HCT116 (cell line): ENCODE results near the gene WBP1L. TPM values are rescaled to one million over a fixed set of nuclear protein-coding genes. Genes with fewer than 3 reads are reported as not detected.

Experiments
- ATAC-seq: fragments of 200-7000 bp; cut with Tn5 transposase; 2 replicates; pipeline ENCODE4 v1.9.1; 2020; ENCODE audit warnings: mild to moderate bottlenecking, moderate library complexity
- BruUV-seq: library from RNA; stranded (reverse); fragments of 400-500 nt; replicated peaks from 2 replicates; lab custom pipeline; 2021; lab: Mats Ljungman, UMichigan
- CTCF ChIA-PET: fragments of 300-600 bp; sonication (Branson Sonifier 250); formaldehyde crosslinking; loops from one replicate; lab custom pipeline; 2021; ENCODE audit warnings: antibody characterized with exemption; lab: Charles Lee
- POLR2A ChIA-PET: fragments of 300-600, 350-600 bp; sonication (Branson Sonifier 250); formaldehyde crosslinking; loops from one replicate; lab custom pipeline; 2021; ENCODE audit warnings: antibody characterized with exemption; lab: Charles Lee
- RAD21 ChIA-PET, 2 experiments: fragments of 300-600 bp; sonication (Branson Sonifier 250); formaldehyde crosslinking; loops; one replicate each; lab custom pipeline; 2023; ENCODE audit warnings: low total read pairs in 2 of 2; ENCODE audit not compliant: uncharacterized antibody in 2 of 2, unreplicated experiment in 2 of 2, low non-redundant PET in 1 of 2; lab: Charles Lee
- DNase-seq: peaks from one replicate; pipeline ENCODE4 v3.0.0-alpha.2; 2010; ENCODE audit warnings: low read depth, low spot score
- H2AFZ ChIP-seq: fragments of 200-600 bp; shearing (Covaris generic), sonication (generic); 2 replicates; pipeline ENCODE4 v1.6.1; 2017; ENCODE audit warnings: low read depth, mixed run types, mixed read lengths, antibody characterized with exemption, low read length; ENCODE audit not compliant: poor library complexity, severe bottlenecking
- H3K27ac ChIP-seq: 2 replicates; pipeline ENCODE4 v1.5.1; 2012; ENCODE audit warnings: low read depth, low read length
- H3K27me3 ChIP-seq: fragments of 200-600 bp; sonication (generic); 2 replicates; pipeline ENCODE4 v1.6.1; 2016; ENCODE audit warnings: mixed run types, low read length, mixed read lengths; ENCODE audit not compliant: insufficient read depth
- H3K36me3 ChIP-seq, 2 experiments: fragments of 200-500 bp in 1 of 2; fragments of 200-600 bp in 1 of 2; sonication (Bioruptor generic) in 1 of 2; sonication (generic) in 1 of 2; 2 replicates each; pipeline versions ENCODE4 v1.5.1 to v1.6.1; 2014 to 2016; ENCODE audit warnings: low read length in 2 of 2, inconsistent platforms in 1 of 2, mixed read lengths in 1 of 2, mixed run types in 1 of 2; ENCODE audit not compliant: insufficient read depth in 2 of 2, control insufficient read depth in 1 of 2
- H3K4me1 ChIP-seq, 2 experiments: fragments of 200-600 bp in 1 of 2; sonication (generic) in 1 of 2; 2 replicates each; pipeline versions ENCODE4 v1.5.1 to v1.6.1; 2012 to 2017; ENCODE audit warnings: low read length in 2 of 2, inconsistent platforms in 1 of 2, mild to moderate bottlenecking in 1 of 2, mixed read lengths in 1 of 2, mixed run types in 1 of 2, moderate library complexity in 1 of 2; ENCODE audit not compliant: insufficient read depth in 2 of 2, control insufficient read depth in 1 of 2
- H3K4me2 ChIP-seq: fragments of 200-600 bp; sonication (generic); 2 replicates; pipeline ENCODE4 v1.6.1; 2017; ENCODE audit warnings: mixed run types, low read length, mixed read lengths
- H3K4me3 ChIP-seq, 2 experiments: fragments of 200-600 bp in 1 of 2; sonication (generic) in 1 of 2; replicated peaks in 1 of 2; 2 replicates each; pipeline ENCODE4 v1.5.1; 2011 to 2016; ENCODE audit warnings: low read length in 2 of 2, control low read depth in 1 of 2, low read depth in 1 of 2, mild to moderate bottlenecking in 1 of 2, mixed read lengths in 1 of 2, mixed run types in 1 of 2
- H3K79me2 ChIP-seq: fragments of 200-600 bp; sonication (generic); 2 replicates; pipeline ENCODE4 v1.6.1; 2017; ENCODE audit warnings: mild to moderate bottlenecking, mixed run types, low read length, moderate library complexity, mixed read lengths; ENCODE audit not compliant: insufficient read depth
- H3K9ac ChIP-seq: fragments of 200-600 bp; sonication (generic); 2 replicates; pipeline ENCODE4 v1.6.1; 2016; ENCODE audit warnings: low read length, mixed read lengths
- H3K9me2 ChIP-seq: fragments of 200-600 bp; sonication (generic), shearing (Covaris generic); 2 replicates; pipeline ENCODE4 v1.6.1; 2017; ENCODE audit warnings: mixed run types, mild to moderate bottlenecking, moderate library complexity; ENCODE audit not compliant: insufficient read depth
- H3K9me3 ChIP-seq, 2 experiments: fragments of 200-500 bp in 1 of 2; fragments of 200-600 bp in 1 of 2; sonication (Bioruptor generic) in 1 of 2; sonication (generic) in 1 of 2; 2 replicates each; pipeline ENCODE4 v1.6.1; 2014 to 2017; ENCODE audit warnings: low read length in 2 of 2, mixed read lengths in 2 of 2, inconsistent platforms in 1 of 2, low read depth in 1 of 2, mild to moderate bottlenecking in 1 of 2, mixed run types in 1 of 2, moderate library complexity in 1 of 2; ENCODE audit not compliant: control insufficient read depth in 1 of 2, insufficient read depth in 1 of 2
- H4K20me1 ChIP-seq: fragments of 200-600 bp; sonication (generic), shearing (Covaris generic); 2 replicates; pipeline ENCODE4 v1.6.1; 2017; ENCODE audit warnings: mixed run types, mild to moderate bottlenecking, moderate library complexity; ENCODE audit not compliant: insufficient read depth
- CBX3 ChIP-seq: IDR thresholded peaks from 2 replicates; pipeline ENCODE4 v1.6.1; 2012; ENCODE audit warnings: low read depth
- CEBPB ChIP-seq: IDR thresholded peaks from 2 replicates; pipeline ENCODE4 v1.6.1; 2012; ENCODE audit warnings: low read depth
- CTCF ChIP-seq, 3 experiments: fragments of 200-600 bp in 1 of 3; sonication (generic) in 1 of 3; IDR thresholded peaks in 2 of 3; conservative IDR thresholded peaks in 1 of 3; 2 replicates each; pipeline ENCODE4 v1.5.1; 2012 to 2017; ENCODE audit warnings: low read depth in 2 of 3, low read length in 2 of 3, antibody characterized with exemption in 1 of 3, borderline replicate concordance in 1 of 3, control low read depth in 1 of 3, mild to moderate bottlenecking in 1 of 3, mixed read lengths in 1 of 3, mixed run types in 1 of 3, moderate library complexity in 1 of 3; ENCODE audit not compliant: insufficient read depth in 1 of 3
- ELF1 ChIP-seq: IDR thresholded peaks from 2 replicates; pipeline ENCODE4 v1.6.1; 2012; ENCODE audit warnings: low read depth, borderline replicate concordance
- EZH2 ChIP-seq: fragments of 200-600 bp; sonication (generic); IDR thresholded peaks from 2 replicates; pipeline ENCODE4 v1.6.1; 2017; ENCODE audit warnings: antibody characterized with exemption, mixed run types
- FOSL1 ChIP-seq: IDR thresholded peaks from 2 replicates; pipeline ENCODE4 v1.6.1; 2012; ENCODE audit warnings: low read depth
- JUND ChIP-seq: IDR thresholded peaks from 2 replicates; pipeline ENCODE4 v1.6.1; 2012
- SRF ChIP-seq: IDR thresholded peaks from 2 replicates; pipeline ENCODE4 v1.6.1; 2012; ENCODE audit warnings: low read depth
- TCF7L2 ChIP-seq: IDR thresholded peaks from 2 replicates; pipeline ENCODE4 v1.7.0; 2011; ENCODE audit warnings: borderline replicate concordance, inconsistent platforms; ENCODE audit not compliant: insufficient read depth, insufficient read length; ENCODE audit errors: extremely low read depth
- YY1 ChIP-seq: IDR thresholded peaks from 2 replicates; pipeline ENCODE4 v1.6.1; 2011; ENCODE audit warnings: low read length, low read depth, moderate library complexity, mild to moderate bottlenecking; ENCODE audit not compliant: insufficient replicate concordance; ENCODE audit errors: extremely low read depth
- ZBTB33 ChIP-seq: IDR thresholded peaks from 2 replicates; pipeline ENCODE4 v1.6.1; 2011; ENCODE audit warnings: mild to moderate bottlenecking, low read length, moderate library complexity; ENCODE audit not compliant: insufficient replicate concordance; ENCODE audit errors: extremely low read depth
- intact Hi-C: fragments of 100-400 bp; cut with micrococcal nuclease; formaldehyde crosslinking; loops from 2 replicates; pipeline ENCODE4 v1.10.0; 2022
- total RNA-seq: library from RNA; stranded (reverse); gene quantifications from one replicate; pipeline ENCODE4 v1.2.1, GENCODE V29; 2021; ENCODE audit not compliant: unreplicated experiment
- TF ChIP-seq, protein P1 (sequence below): IDR thresholded peaks from 2 replicates; pipeline ENCODE4 v1.6.1; 2012

The WBP1L gene
- total RNA-seq, 1 experiment from 2014 or later, result 25.2 TPM

DNA sequence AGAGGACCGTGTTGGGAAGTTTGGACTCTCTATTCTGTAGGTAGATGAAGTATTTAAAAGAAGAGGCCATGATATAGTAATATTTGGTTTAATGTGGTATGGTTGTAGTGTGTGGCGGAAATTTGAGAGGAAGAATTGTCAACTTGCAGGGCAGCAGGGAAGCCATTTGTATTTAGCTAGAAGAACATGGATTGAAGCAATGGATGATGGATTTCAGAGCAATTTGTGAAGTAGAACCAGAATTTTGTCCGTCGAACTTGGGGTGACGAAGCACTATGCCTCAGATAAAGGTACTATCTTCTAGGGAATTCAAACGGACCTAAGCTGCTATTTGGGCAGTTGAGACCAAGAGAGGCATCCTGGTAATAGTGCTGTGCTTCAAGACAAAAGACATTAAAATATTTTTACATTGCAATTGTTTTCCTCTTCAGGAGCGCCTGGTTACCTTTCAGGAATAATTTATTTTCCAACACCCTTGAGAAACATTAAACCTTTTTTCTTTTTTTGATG is 615 bp upstream of the WBP1L start:
- H2AFZ ChIP-seq, result peak overlapping the region; percentile 95
- peak overlapping the region; percentile 1 to 79; a peak in 1 of 4 replicates for H3K4me3 ChIP-seq
- peaks cover 21% of the 10 kb centered on the region for H3K79me2 ChIP-seq
- peak overlapping the region; percentile 1; the same call in 1 of the 2 replicates for H3K27ac ChIP-seq
- ChIA-PET POLR2A (interaction anchor here (0.7 to 1.3 kb wide), 10 partner anchors 9 to 64 kb away, joined by 3 to 8 read pairs (median 3); partner anchors contain the start of genes ARL3 and SFXN2), RAD21 (no interaction called here), CTCF (interaction anchor here (0.6 to 1.0 kb wide), 4 partner anchors 11 to 158 kb away, joined by 3 to 6 read pairs (median 3); partner anchors contain the start of gene ARL3)
- ATAC-seq (no peak; the same call in 1 of the 2 replicates), DNase-seq (no peak)
- H3K9ac ChIP-seq, result no peak overlapping the region
- H3K36me3 ChIP-seq, result no peaks in the 10 kb centered on the region
- H3K27me3 ChIP-seq, result no peaks in the 10 kb centered on the region
- H4K20me1 ChIP-seq, result no peaks in the 10 kb centered on the region
- H3K9me3 ChIP-seq, result no peaks in the 10 kb centered on the region
- H3K4me1 ChIP-seq, result peaks cover 3 to 14% of the 10 kb centered on the region in 2 experiments; a peak in 3 of 4 replicates
- intact Hi-C loops, result no loop called here
- H3K4me2 ChIP-seq, result peak overlapping the region; percentile 91
- no TSS peak for BruUV-seq
- peaks cover 8% of the 10 kb centered on the region; the same call in 1 of the 2 replicates for H3K9me2 ChIP-seq
- no peak for TF ChIP-seq CBX3
- TF ChIP-seq SRF, result no peak
- TF ChIP-seq, protein P1, sequence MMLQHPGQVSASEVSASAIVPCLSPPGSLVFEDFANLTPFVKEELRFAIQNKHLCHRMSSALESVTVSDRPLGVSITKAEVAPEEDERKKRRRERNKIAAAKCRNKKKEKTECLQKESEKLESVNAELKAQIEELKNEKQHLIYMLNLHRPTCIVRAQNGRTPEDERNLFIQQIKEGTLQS, result no peak
- no peak for TF ChIP-seq JUND
- no peak for TF ChIP-seq TCF7L2
- TF ChIP-seq CTCF (IDR thresholded peaks at IDR 0.05 in 2 of 3, conservative IDR thresholded peaks at IDR 0.05 in 1 of 3; ENCODE audit: borderline replicate concordance in 1 of 3, insufficient read depth in 1 of 3, low read depth in 2 of 3, low read length in 2 of 3), result no peak
- TF ChIP-seq ELF1, result no peak
- TF ChIP-seq CEBPB, result no peak
- TF ChIP-seq FOSL1, result no peak
- no peak for TF ChIP-seq ZBTB33
- TF ChIP-seq YY1, result no peak
- TF ChIP-seq EZH2, result no peak
